ENCODE data around the gene ACTG2. TPM values are rescaled to one million over a fixed set of nuclear protein-coding genes. Genes with fewer than 3 reads are reported as not detected.
"Not testable (repeated sequence)": the region's sequence is repeated elsewhere in the genome, so short reads cannot be mapped to it uniquely, and the experiment has no call there.

Gene ACTG2
- total RNA-seq, 1 donor from 2014 or later, result 0.19 TPM

GRCh38 chr2:73897934-73898333 is 5.1 kb downstream of the ACTG2 start:
- TF ChIP-seq, protein P1, sequence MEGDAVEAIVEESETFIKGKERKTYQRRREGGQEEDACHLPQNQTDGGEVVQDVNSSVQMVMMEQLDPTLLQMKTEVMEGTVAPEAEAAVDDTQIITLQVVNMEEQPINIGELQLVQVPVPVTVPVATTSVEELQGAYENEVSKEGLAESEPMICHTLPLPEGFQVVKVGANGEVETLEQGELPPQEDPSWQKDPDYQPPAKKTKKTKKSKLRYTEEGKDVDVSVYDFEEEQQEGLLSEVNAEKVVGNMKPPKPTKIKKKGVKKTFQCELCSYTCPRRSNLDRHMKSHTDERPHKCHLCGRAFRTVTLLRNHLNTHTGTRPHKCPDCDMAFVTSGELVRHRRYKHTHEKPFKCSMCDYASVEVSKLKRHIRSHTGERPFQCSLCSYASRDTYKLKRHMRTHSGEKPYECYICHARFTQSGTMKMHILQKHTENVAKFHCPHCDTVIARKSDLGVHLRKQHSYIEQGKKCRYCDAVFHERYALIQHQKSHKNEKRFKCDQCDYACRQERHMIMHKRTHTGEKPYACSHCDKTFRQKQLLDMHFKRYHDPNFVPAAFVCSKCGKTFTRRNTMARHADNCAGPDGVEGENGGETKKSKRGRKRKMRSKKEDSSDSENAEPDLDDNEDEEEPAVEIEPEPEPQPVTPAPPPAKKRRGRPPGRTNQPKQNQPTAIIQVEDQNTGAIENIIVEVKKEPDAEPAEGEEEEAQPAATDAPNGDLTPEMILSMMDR (IDR thresholded peaks at IDR 0.05; ENCODE audit: unreplicated experiment), result no peak
- Mint-ChIP-seq H3K27ac (peak overlapping the region; percentile 39), H3K27me3 (peaks cover 17% of the 10 kb centered on the region), H3K9me3 (ENCODE audit: low read depth) (no peaks in the 10 kb centered on the region), H3K4me3 (ENCODE audit: low read depth) (no peak overlapping the region), H3K4me1 (ENCODE audit: low read depth) (peaks cover 1% of the 10 kb centered on the region), H3K36me3 (ENCODE audit: insufficient read depth) (no peaks in the 10 kb centered on the region)
- DNase-seq (ENCODE audit: low spot score, unreplicated experiment), result no peak

- Mint-ChIP-seq H3K36me3 (ENCODE audit: insufficient read depth) (no peaks in the 10 kb centered on the region), H3K4me1 (ENCODE audit: low read depth) (peaks cover 1% of the 10 kb centered on the region), H3K27me3 (peaks cover 17% of the 10 kb centered on the region), H3K4me3 (ENCODE audit: low read depth) (no peak overlapping the region), H3K27ac (no peak overlapping the region), H3K9me3 (ENCODE audit: low read depth) (no peaks in the 10 kb centered on the region)
- no peak for DNase-seq (ENCODE audit: low spot score, unreplicated experiment)
- TF ChIP-seq, protein P1 (IDR thresholded peaks at IDR 0.05; ENCODE audit: unreplicated experiment), result no peak
Observed at GRCh38 chr2:73899801-73900336, 7.1 kb downstream of the ACTG2 start.

- TF ChIP-seq, protein P1 (IDR thresholded peaks at IDR 0.05; ENCODE audit: unreplicated experiment), result no peak
- Mint-ChIP-seq H3K27me3 (peaks cover 17% of the 10 kb centered on the region), H3K4me3 (ENCODE audit: low read depth) (no peak overlapping the region), H3K27ac (no peak overlapping the region), H3K36me3 (ENCODE audit: insufficient read depth) (no peaks in the 10 kb centered on the region), H3K9me3 (ENCODE audit: low read depth) (no peaks in the 10 kb centered on the region), H3K4me1 (ENCODE audit: low read depth) (peaks cover 1% of the 10 kb centered on the region)
- no peak for DNase-seq (ENCODE audit: low spot score, unreplicated experiment)
Observed at GRCh38 chr2:73901143-73901542, 8.3 kb downstream of the ACTG2 start.

DNA sequence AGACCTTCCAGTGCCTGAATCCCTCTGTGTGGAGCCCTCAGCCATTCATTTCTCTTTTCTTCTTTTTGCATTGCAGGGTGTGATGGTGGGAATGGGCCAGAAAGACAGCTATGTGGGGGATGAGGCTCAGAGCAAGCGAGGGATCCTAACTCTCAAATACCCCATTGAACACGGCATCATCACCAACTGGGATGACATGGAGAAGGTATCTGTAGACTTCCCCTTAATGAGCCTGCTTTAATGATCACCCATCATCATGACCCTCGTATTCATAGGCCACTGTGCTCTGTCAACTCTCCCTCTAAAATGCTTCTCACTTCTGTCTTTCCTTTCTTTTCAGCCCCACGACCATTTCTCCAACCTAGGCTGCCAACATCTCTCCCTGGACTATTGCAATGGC is 9.5 kb downstream of the ACTG2 start:
- Mint-ChIP-seq H3K9me3 (ENCODE audit: low read depth) (no peaks in the 10 kb centered on the region), H3K36me3 (ENCODE audit: insufficient read depth) (no peaks in the 10 kb centered on the region), H3K27ac (no peak overlapping the region), H3K4me3 (ENCODE audit: low read depth) (no peak overlapping the region), H3K27me3 (peaks cover 17% of the 10 kb centered on the region), H3K4me1 (ENCODE audit: low read depth) (peaks cover 1% of the 10 kb centered on the region)
- TF ChIP-seq, protein P1 (IDR thresholded peaks at IDR 0.05; ENCODE audit: unreplicated experiment), result no peak
- no peak for DNase-seq (ENCODE audit: low spot score, unreplicated experiment)

DNA sequence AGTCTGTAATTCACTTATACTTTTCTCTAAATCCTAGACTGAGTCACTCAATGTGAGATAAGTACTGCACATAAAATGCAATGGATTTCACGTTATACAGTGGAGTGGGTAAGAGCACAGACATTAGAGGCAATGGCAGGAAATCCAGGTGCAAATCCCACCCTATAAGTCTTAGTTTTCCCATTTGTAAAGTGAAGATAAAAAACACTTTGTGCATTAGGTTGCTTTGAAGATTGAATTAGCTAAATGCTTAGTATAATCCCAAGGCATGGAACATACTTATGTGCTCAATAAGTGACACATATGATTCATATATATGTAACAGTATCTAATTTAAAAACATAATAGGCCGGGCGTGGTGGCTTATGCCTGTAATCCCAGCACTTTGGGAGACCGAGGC is 10.5 kb downstream of the ACTG2 start:
- no peak for DNase-seq (ENCODE audit: low spot score, unreplicated experiment)
- Mint-ChIP-seq H3K4me3 (ENCODE audit: low read depth) (no peak overlapping the region), H3K9me3 (ENCODE audit: low read depth) (no peaks in the 10 kb centered on the region), H3K27ac (no peak overlapping the region), H3K4me1 (ENCODE audit: low read depth) (no peaks in the 10 kb centered on the region), H3K36me3 (ENCODE audit: insufficient read depth) (no peaks in the 10 kb centered on the region), H3K27me3 (peaks cover 13% of the 10 kb centered on the region)
- TF ChIP-seq, protein P1 (IDR thresholded peaks at IDR 0.05; ENCODE audit: unreplicated experiment), result no peak

- H3K9me3 Mint-ChIP-seq (ENCODE audit: low read depth); DNase-seq (ENCODE audit: low spot score, unreplicated experiment); H3K27ac Mint-ChIP-seq; H3K4me3 Mint-ChIP-seq (ENCODE audit: low read depth); H3K4me1 Mint-ChIP-seq (ENCODE audit: low read depth); H3K36me3 Mint-ChIP-seq (ENCODE audit: insufficient read depth): not testable (repeated sequence)
- H3K27me3 Mint-ChIP-seq, result peaks cover 13% of the 10 kb centered on the region
Observed at GRCh38 chr2:73903949-73904613, 11.3 kb downstream of the ACTG2 start.
